Natural killer cell (primary cell): ENCODE results near the gene DNAI1. TPM values are rescaled to one million over a fixed set of nuclear protein-coding genes. Genes with fewer than 3 reads are reported as not detected.

Experiments used
- ATAC-seq, 3 donors: fragments of 150-1000 bp in 2 of 3; fragments of 200-7000 bp in 1 of 3; cut with Tn5 transposase; 1 replicate in 1 of 3; 2 replicates in 2 of 3; pipeline ENCODE4 v1.10.0; 2021; ENCODE audit warnings: mild to moderate bottlenecking in 2 of 3, moderate library complexity in 2 of 3
- DNase-seq, 2 donors: peaks; one replicate each; pipeline versions ENCODE4 v3.0.0 to v3.0.0-alpha.2; 2013 to 2021; ENCODE audit warnings: mixed read lengths in 1 of 2
- H3K27ac ChIP-seq: one replicate; pipeline ENCODE4 v1.5.1; 2013; ENCODE audit warnings: mild to moderate bottlenecking, low read length
- H3K27me3 ChIP-seq: one replicate; pipeline ENCODE4 v1.6.1; 2013; ENCODE audit warnings: low read length; ENCODE audit not compliant: control insufficient read depth, insufficient read depth
- H3K36me3 ChIP-seq: one replicate; pipeline ENCODE4 v1.6.1; 2013; ENCODE audit warnings: low read length; ENCODE audit not compliant: control insufficient read depth, insufficient read depth
- H3K4me1 ChIP-seq: one replicate; pipeline ENCODE4 v1.6.1; 2013; ENCODE audit warnings: low read length; ENCODE audit not compliant: control insufficient read depth, insufficient read depth
- H3K4me3 ChIP-seq: one replicate; pipeline ENCODE4 v1.5.1; 2013; ENCODE audit warnings: low read length
- H3K9me3 ChIP-seq: one replicate; pipeline ENCODE4 v1.6.1; 2013; ENCODE audit warnings: low read length; ENCODE audit not compliant: control insufficient read depth, insufficient read depth
- H3K27ac Mint-ChIP-seq, 2 donors: one replicate each; pipeline ENCODE4 v1.8.0; 2022; ENCODE audit warnings: mild to moderate bottlenecking in 2 of 2, mixed read lengths in 2 of 2, moderate library complexity in 1 of 2
- H3K27me3 Mint-ChIP-seq, 2 donors: one replicate each; pipeline ENCODE4 v1.8.0; 2022; ENCODE audit warnings: low read depth in 2 of 2, mixed read lengths in 2 of 2
- H3K36me3 Mint-ChIP-seq: one replicate; pipeline ENCODE4 v1.8.0; 2022; ENCODE audit warnings: mixed read lengths
- H3K4me1 Mint-ChIP-seq, 2 donors: one replicate each; pipeline ENCODE4 v1.8.0; 2022; ENCODE audit warnings: mixed read lengths in 2 of 2
- H3K4me3 Mint-ChIP-seq: one replicate; pipeline ENCODE4 v1.8.0; 2022; ENCODE audit warnings: mild to moderate bottlenecking, moderate library complexity, mixed read lengths
- H3K9me3 Mint-ChIP-seq, 2 donors: one replicate each; pipeline ENCODE4 v1.8.0; 2022; ENCODE audit warnings: mixed read lengths in 2 of 2
- whole genome bisulfite sequencing: methylation state at CpG from one replicate; pipeline ENCODE4 v1.1.7; 2013; ENCODE audit warnings: missing lambda C conversion rate; ENCODE audit not compliant: insufficient coverage; 5-methylcytosine and 5-hydroxymethylcytosine counted together
- intact Hi-C: fragments of 100-400 bp; cut with micrococcal nuclease; formaldehyde crosslinking; loops from one replicate; pipeline ENCODE4 v1.14.2; 2022
- total RNA-seq, 4 donors: library from RNA; stranded (reverse); fragments of 120-200 nt in 1 of 4; gene quantifications; one replicate each; pipeline versions ENCODE4 v1.2.3 to v1.2.4, GENCODE V29; 2013 to 2022
- TF ChIP-seq, protein P1 (sequence below): fragments of 200-600 bp; IDR thresholded peaks from one replicate; pipeline ENCODE4 v1.8.0; 2022; ENCODE audit warnings: antibody characterized with exemption

The DNAI1 gene
- total RNA-seq, 3 donors from 2014 or later (not counting 1 experiment from before 2014, with no cell fraction given) = not detected

DNA sequence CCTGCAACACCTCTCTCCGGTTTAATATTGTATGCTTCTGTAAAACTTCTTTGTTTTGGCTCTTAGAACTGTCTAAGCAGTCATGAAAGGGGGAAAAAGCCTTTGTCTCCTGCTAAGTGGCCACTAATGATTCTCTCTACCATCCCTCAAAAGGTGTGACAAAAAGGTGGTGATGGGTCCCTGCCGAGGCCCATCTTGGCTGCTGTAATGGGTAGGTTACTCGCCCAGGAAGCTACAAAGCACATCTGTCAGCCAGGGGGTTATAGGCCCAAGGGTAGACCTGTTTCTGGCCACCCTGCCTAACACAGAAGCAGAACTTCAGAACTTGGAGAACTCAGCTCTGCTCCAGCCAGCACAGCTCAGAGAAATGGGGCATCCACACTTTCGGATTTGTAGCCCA lies 1.9 kb upstream of the DNAI1 start:
- WGBS = 86% methylated on average over 4 of the region's 4 CpGs
- Mint-ChIP-seq H3K4me3 (peak overlapping the region; percentile 92), H3K36me3 (no peaks in the 10 kb centered on the region), H3K27ac (peak overlapping the region; percentile 45 to 66), H3K27me3 (peaks cover 0 to 5% of the 10 kb centered on the region in 2 donors), H3K9me3 (no peaks in the 10 kb centered on the region), H3K4me1 (peaks cover 32 to 56% of the 10 kb centered on the region in 2 donors)
- no peak overlapping the region for H3K4me3 ChIP-seq
- intact Hi-C loops = no loop called here
- TF ChIP-seq, protein P1, sequence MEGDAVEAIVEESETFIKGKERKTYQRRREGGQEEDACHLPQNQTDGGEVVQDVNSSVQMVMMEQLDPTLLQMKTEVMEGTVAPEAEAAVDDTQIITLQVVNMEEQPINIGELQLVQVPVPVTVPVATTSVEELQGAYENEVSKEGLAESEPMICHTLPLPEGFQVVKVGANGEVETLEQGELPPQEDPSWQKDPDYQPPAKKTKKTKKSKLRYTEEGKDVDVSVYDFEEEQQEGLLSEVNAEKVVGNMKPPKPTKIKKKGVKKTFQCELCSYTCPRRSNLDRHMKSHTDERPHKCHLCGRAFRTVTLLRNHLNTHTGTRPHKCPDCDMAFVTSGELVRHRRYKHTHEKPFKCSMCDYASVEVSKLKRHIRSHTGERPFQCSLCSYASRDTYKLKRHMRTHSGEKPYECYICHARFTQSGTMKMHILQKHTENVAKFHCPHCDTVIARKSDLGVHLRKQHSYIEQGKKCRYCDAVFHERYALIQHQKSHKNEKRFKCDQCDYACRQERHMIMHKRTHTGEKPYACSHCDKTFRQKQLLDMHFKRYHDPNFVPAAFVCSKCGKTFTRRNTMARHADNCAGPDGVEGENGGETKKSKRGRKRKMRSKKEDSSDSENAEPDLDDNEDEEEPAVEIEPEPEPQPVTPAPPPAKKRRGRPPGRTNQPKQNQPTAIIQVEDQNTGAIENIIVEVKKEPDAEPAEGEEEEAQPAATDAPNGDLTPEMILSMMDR = no peak
- no peaks in the 10 kb centered on the region for H3K27me3 ChIP-seq
- H3K27ac ChIP-seq = no peak overlapping the region
- H3K9me3 ChIP-seq = no peaks in the 10 kb centered on the region
- H3K36me3 ChIP-seq = no peaks in the 10 kb centered on the region
- no peak for ATAC-seq
- peaks cover 20% of the 10 kb centered on the region for H3K4me1 ChIP-seq
- no peak for DNase-seq

DNA sequence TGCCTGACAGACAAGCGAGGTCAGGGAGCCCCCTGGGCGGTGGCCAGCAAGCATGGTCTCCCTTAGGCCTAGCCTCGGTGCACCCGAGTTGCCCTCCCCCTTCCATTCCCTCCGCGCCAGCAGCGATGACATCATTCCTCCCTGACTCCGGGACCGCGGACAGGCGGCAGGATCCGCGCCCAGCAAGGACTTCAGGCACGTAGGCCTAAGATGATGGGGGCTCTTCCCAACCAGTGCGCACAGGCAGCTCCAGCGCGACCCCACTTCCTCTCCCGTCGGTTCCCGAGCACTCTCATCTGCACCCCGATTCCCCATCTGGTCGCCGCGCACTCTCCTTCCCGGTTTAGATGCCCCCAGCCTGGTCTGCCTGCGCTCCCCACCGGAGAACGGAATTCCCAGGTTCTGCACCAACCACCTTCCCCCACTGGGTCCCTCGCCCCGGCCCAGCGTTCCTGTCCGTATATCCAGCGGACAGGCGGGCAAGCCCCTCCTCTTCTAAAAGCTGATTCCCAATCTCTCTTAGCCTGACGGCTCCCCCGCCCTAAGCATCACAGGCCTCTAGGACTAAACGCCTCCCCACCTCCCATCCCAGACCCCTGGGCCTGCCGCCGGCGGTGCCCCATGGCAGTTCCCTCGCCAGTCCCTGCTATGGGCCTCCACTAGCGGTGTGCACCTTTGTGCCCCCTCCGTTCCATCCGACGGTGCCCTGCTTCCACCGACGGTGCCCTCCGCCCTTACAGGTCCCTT lies 1.2 kb upstream of the DNAI1 start:
- H3K9me3 Mint-ChIP-seq = no peaks in the 10 kb centered on the region
- peaks cover 32 to 52% of the 10 kb centered on the region in 2 donors for H3K4me1 Mint-ChIP-seq
- no peaks in the 10 kb centered on the region for H3K36me3 ChIP-seq
- H3K27me3 ChIP-seq = no peaks in the 10 kb centered on the region
- WGBS = 41% methylated on average over 48 of the region's 48 CpGs
- H3K4me1 ChIP-seq = peaks cover 20% of the 10 kb centered on the region
- DNase-seq (peak; percentile 33 to 44), ATAC-seq (no peak)
- peak overlapping the region; percentile 92 for H3K4me3 Mint-ChIP-seq
- H3K27ac ChIP-seq = no peak overlapping the region
- H3K4me3 ChIP-seq = peak overlapping the region; percentile 60
- no peaks in the 10 kb centered on the region for H3K36me3 Mint-ChIP-seq
- intact Hi-C loops = loop anchor here (1.0 to 2.0 kb wide), 4 partner anchors 66 to 207 kb away; partner anchors contain the start of gene RPP25L
- TF ChIP-seq, protein P1 = no peak
- H3K9me3 ChIP-seq = no peaks in the 10 kb centered on the region
- peak overlapping the region; percentile 45 to 60 for H3K27ac Mint-ChIP-seq
- H3K27me3 Mint-ChIP-seq = peaks cover 0 to 11% of the 10 kb centered on the region in 2 donors

- Histone ChIP-seq H3K36me3 (no peaks in the 10 kb centered on the region), H3K4me3 (no peak overlapping the region), H3K4me1 (peaks cover 20% of the 10 kb centered on the region), H3K9me3 (no peaks in the 10 kb centered on the region), H3K27ac (peak overlapping the region; percentile 27), H3K27me3 (no peaks in the 10 kb centered on the region)
- intact Hi-C loops = loop anchor here (1.0 to 2.0 kb wide), 4 partner anchors 64 to 206 kb away; partner anchors contain the start of gene RPP25L
- H3K36me3 Mint-ChIP-seq = no peaks in the 10 kb centered on the region
- peak overlapping the region; percentile 92 for H3K4me3 Mint-ChIP-seq
- peaks cover 25 to 42% of the 10 kb centered on the region in 2 donors for H3K4me1 Mint-ChIP-seq
- TF ChIP-seq, protein P1 = no peak
- no peak for DNase-seq
- H3K27ac Mint-ChIP-seq = peak overlapping the region; percentile 60 to 76
- 30% methylated on average over 11 of the region's 11 CpGs for WGBS
- ATAC-seq = no peak
- H3K27me3 Mint-ChIP-seq = peaks cover 0 to 14% of the 10 kb centered on the region in 2 donors
- H3K9me3 Mint-ChIP-seq = no peaks in the 10 kb centered on the region
Observed at GRCh38 chr9:34458959-34459340, 345 bp downstream of the DNAI1 start.
